Parathyroid adenoma (tissue), 2 donors: ENCODE data around the gene IFITM5.
A peak's percentile ranks its signal among the peaks of the same experiment; 100 is the strongest.
"Not testable (repeated sequence)": the region's sequence is repeated elsewhere in the genome, so short reads cannot be mapped to it uniquely, and the experiment has no call there.

Experiments used
- H2AFZ ChIP-seq: fragments of 300-600 bp; sonication (generic); one replicate; pipeline ENCODE4 v1.7.0; 2017; ENCODE audit warnings: antibody characterized with exemption, mild to moderate bottlenecking
- H3K27ac ChIP-seq: fragments of 300-600 bp; sonication (generic); one replicate; pipeline ENCODE4 v1.7.0; 2017
- H3K27me3 ChIP-seq: fragments of 300-600 bp; sonication (generic); one replicate; pipeline ENCODE4 v1.7.0; 2017; ENCODE audit warnings: low read length; ENCODE audit not compliant: control insufficient read depth, insufficient read depth
- H3K36me3 ChIP-seq: fragments of 300-600 bp; sonication (generic); one replicate; pipeline ENCODE4 v1.7.0; 2017; ENCODE audit warnings: low read length; ENCODE audit not compliant: control insufficient read depth, insufficient read depth
- H3K4me1 ChIP-seq: fragments of 300-600 bp; sonication (generic); one replicate; pipeline ENCODE4 v1.7.0; 2017; ENCODE audit warnings: control low read depth
- H3K4me2 ChIP-seq: fragments of 300-600 bp; sonication (generic); one replicate; pipeline ENCODE4 v1.7.0; 2017; ENCODE audit warnings: low read length
- H3K4me3 ChIP-seq: fragments of 300-600 bp; sonication (generic); one replicate; pipeline ENCODE4 v1.7.0; 2017; ENCODE audit warnings: low read depth, low read length
- H3K79me2 ChIP-seq: fragments of 300-600 bp; sonication (generic); one replicate; pipeline ENCODE4 v1.7.0; 2017; ENCODE audit warnings: control low read depth
- H3K9ac ChIP-seq: fragments of 300-600 bp; sonication (generic); one replicate; pipeline ENCODE4 v1.7.0; 2017; ENCODE audit warnings: mild to moderate bottlenecking
- H3K9me3 ChIP-seq: fragments of 300-600 bp; sonication (generic); one replicate; pipeline ENCODE4 v1.7.0; 2017; ENCODE audit warnings: low read length; ENCODE audit not compliant: control insufficient read depth
- CTCF ChIP-seq: fragments of 300-600 bp; sonication (generic); IDR thresholded peaks from one replicate; pipeline ENCODE4 v1.7.0; 2017; ENCODE audit warnings: antibody characterized with exemption, mild to moderate bottlenecking
- donor health status: primary hyperparathyroidism.

Gene IFITM5

GRCh38 chr11:307766-308708 is 8.7 kb upstream of the IFITM5 start, which contains the start of gene IFITM2:
IFITM2 (plus strand) TSS chr11:307816; CDS start chr11:308193, 377 bp downstream.
- not testable (repeated sequence) for H3K9ac ChIP-seq, H3K9me3 ChIP-seq, H3K36me3 ChIP-seq, H3K27me3 ChIP-seq, H3K4me1 ChIP-seq, H3K79me2 ChIP-seq
- Histone ChIP-seq H2AFZ (peak within 1 kb of the TSS; percentile 38), H3K4me3 (peak within 1 kb of the TSS; percentile 62), H3K27ac (peak within 1 kb of the TSS; percentile 62), H3K4me2 (peak within 1 kb of the TSS; percentile 65)

GRCh38 chr11:306645-307371 is 7.5 kb upstream of the IFITM5 start:
- Histone ChIP-seq H3K79me2 (no peaks in the 10 kb centered on the region), H3K9ac (no peak overlapping the region), H3K27ac (peak overlapping the region; percentile 62), H3K4me2 (no peak overlapping the region), H3K9me3 (no peaks in the 10 kb centered on the region), H2AFZ (peak overlapping the region; percentile 38), H3K27me3 (no peaks in the 10 kb centered on the region), H3K36me3 (no peaks in the 10 kb centered on the region), H3K4me3 (no peak overlapping the region), H3K4me1 (peaks cover 9% of the 10 kb centered on the region)
- TF ChIP-seq CTCF = no peak

DNA sequence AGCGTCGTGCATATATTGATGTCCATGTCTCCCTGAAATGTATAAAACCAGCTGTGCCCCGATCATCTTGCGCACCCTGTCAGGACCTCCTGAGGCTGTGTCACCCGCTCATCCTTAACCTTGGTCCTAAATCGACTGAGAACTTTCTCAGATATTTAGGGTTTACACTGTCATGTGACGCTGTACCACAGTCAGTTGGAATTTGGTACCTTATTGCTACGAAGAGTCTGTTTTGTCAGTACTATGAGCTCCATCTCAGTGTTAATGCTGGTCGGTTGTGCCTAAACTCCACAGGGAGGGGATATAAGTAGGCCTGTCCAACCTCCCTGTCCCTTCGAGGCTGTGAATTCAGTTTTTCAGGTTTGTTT is 6.5 kb upstream of the IFITM5 start:
- H3K4me1 ChIP-seq = peaks cover 9% of the 10 kb centered on the region
- no peaks in the 10 kb centered on the region for H3K36me3 ChIP-seq
- no peaks in the 10 kb centered on the region for H3K9me3 ChIP-seq
- H3K9ac ChIP-seq = no peak overlapping the region
- peak overlapping the region; percentile 4 for H3K27ac ChIP-seq
- no peak overlapping the region for H2AFZ ChIP-seq
- H3K4me3 ChIP-seq = no peak overlapping the region
- H3K4me2 ChIP-seq = no peak overlapping the region
- H3K27me3 ChIP-seq = no peaks in the 10 kb centered on the region
- no peak for TF ChIP-seq CTCF
- no peaks in the 10 kb centered on the region for H3K79me2 ChIP-seq

DNA sequence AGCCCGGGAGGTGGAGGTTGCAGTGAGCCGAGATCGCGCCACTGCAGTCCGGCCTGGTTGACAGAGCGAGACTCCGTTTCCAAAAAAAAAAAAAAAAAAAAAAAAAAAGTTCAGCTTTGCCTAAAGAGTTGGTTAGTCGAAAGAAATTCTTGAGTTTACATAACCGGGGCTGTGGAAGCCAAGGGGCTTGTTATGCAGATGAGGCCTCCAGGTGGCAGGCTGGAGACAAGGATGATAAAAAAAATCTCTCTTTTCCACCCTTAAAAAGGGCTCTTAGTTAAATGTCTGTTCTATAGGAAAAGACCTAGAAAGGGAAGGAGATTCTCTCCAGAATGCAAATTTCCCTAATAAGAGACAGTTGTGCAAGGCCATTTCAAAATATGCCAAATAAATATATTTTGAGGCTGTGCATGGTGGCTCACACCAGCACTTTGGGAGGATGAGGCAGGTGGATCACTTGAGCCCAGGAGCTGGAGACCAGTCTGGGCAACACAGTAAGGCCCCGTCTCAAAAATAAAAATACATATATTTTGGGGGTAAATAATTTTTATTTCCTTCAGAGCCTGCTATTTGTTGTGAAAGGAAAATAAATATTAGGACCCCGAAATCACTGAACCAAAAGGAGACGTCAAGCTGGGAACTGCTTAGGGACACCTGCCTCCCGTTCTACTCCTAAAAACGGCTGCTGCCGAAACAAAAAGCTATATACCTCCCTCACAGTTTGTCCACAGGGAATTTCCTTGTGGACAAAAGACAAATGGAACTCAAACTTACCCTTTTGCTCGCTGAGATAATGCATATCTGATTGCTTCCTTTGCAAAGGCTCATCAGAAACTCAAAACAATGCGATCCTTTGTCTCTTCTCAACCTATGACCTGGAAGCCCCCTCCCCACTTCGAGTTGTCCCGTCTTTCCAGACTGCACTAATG is 5.9 kb upstream of the IFITM5 start:
- peak; percentile 58 for TF ChIP-seq CTCF

More for the DNA sequence above, 5.9 kb upstream of the IFITM5 start:
- Histone ChIP-seq H3K9ac (no peak overlapping the region), H3K27ac (no peak overlapping the region), H3K4me1 (peaks cover 9% of the 10 kb centered on the region), H3K27me3 (no peaks in the 10 kb centered on the region), H3K9me3 (no peaks in the 10 kb centered on the region), H3K4me2 (no peak overlapping the region), H3K79me2 (no peaks in the 10 kb centered on the region), H3K4me3 (no peak overlapping the region), H2AFZ (no peak overlapping the region), H3K36me3 (no peaks in the 10 kb centered on the region)
